GM18858 (cell line): ENCODE results near the gene LIPN.
"Not testable (repeated sequence)": the region's sequence is repeated elsewhere in the genome, so short reads cannot be mapped to it uniquely, and the experiment has no call there.

Experiments used
- ATAC-seq: cut with Tn5 transposase; IDR thresholded peaks from one replicate; pipeline ENCODE4 v1.9.1; 2021; ENCODE audit not compliant: unreplicated experiment

LIPN gene, protein sequence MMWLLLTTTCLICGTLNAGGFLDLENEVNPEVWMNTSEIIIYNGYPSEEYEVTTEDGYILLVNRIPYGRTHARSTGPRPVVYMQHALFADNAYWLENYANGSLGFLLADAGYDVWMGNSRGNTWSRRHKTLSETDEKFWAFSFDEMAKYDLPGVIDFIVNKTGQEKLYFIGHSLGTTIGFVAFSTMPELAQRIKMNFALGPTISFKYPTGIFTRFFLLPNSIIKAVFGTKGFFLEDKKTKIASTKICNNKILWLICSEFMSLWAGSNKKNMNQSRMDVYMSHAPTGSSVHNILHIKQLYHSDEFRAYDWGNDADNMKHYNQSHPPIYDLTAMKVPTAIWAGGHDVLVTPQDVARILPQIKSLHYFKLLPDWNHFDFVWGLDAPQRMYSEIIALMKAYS

DNA sequence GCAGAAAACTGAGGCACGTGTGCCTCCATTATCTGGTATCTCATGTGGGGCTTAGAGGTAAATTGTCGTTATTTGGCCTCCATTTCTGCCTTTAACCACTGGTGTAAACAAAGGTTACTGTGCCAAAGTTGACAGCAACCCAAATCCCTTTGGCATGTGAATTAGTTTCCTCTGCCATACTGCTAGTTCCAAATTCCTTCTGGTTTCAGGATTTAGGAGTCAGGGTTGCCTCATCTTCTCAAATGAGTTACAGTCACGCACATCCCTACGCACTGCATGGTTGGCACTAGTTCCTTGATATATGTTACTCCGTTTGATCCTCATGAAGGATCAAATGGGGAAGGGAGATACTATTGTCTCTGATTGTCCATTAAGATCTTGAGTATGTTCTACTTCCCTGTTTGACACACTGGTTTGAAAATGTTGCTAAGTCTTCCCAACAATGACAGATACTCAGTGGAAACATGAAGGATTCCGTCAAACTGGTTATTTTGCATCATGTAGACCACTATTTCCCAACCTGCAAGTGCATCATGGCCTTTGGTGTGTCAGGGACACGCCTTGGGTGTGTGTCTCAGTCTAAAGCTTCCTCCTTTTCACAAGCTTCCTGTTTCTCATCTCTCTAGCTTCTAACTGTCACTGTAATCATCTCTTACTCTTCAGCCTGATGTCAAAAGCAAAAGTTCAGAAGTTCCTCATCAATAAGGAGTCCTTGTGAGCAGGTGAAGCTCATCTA, at the start of gene LIPN:
TSS of gene LIPN (plus strand) at position 655 of the 736 bp plus-strand sequence. CDS start 1,386 bp downstream, outside the sequence.
- no peak for ATAC-seq

DNA sequence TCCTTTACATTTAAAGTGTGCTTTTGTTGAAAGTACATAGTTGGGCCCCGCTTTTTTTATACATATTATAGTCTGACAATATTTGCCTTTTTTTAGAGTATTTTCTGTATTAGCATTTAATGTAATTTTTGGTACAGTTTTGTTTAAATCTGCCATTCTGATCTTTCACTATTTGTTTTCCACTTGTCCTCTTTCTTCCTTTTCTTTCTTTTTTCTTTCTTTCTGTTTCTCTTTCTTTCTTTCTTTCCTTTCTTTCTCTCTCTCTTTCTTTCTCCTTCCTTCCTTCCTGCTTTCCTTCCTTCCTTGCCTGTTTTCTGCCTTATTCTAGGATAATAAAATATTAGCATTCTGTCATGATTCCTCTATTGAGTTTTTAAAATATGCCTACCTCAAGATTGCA, 44.3 kb upstream of the LIPN start:
- ATAC-seq, result no peak

DNA sequence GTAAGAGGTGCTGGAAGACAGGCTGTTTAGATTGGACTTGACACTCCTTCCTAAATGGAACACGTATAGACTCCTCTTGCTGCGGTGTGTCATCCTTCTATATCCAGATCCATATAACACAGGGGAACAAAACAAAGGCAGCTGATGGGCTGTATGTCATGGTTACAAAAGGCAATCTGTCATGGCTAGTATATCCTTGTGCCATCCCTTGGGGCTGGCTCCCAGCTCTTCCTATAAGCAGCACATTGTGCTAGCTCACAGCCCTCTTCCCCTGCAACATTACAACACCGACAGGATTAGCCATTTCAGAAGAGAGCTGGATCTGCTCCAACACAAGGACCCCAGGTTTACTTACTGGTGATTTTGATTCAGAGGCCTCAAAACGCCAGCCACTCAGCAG, 38.4 kb upstream of the LIPN start:
- no peak for ATAC-seq

DNA sequence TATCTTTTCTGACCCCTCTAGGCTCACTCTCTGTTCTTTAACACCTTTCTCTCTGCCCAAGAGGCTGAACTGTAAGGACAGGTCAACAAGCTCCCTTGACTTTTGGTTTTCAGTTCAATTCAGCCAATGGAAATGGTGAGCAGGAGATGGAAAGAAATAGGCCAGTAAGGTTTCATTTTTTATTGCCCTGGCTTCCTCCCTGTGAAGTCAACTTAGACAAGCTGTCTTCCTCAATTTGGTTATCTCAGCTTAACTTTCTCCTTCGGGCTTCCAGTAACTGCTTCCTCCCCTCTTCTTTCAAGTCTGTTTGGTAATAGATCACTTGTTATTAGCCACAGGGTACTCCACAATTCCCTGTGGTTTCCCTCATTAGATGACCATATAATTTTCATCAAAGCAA, 34.0 kb upstream of the LIPN start:
- ATAC-seq, result no peak

DNA sequence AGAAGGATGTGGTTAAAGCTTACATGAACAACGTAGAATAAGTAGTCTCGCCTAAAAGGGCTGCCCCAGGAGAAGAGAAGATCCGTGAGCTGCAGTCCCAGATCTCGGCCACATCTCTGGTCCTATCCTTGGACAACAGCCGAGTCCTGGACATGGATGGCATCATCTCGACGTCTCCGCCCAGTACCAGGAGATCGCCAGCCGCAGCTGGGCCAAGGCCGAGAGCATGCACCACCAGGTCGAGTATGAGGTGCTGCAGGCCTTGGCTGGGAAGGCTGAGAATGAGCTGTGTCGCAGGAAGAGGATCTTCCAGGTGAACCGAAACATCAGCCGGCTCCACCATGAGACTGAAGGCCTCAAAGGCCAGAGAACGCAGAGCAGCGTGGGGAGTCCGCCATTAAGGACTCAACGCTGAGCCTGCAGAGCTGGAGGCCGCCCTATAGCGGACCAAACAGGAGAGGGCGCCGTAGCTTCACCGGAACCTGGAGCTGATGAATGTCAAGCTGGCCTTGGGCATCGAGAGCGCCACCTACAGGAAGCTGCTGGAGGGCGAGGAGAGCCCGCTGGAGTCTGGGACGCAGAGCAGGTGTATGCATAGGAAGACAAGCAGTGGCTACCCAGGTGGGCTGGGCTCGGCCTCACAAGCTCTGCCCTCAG, 31.6 kb upstream of the LIPN start:
- ATAC-seq, result no peak

DNA sequence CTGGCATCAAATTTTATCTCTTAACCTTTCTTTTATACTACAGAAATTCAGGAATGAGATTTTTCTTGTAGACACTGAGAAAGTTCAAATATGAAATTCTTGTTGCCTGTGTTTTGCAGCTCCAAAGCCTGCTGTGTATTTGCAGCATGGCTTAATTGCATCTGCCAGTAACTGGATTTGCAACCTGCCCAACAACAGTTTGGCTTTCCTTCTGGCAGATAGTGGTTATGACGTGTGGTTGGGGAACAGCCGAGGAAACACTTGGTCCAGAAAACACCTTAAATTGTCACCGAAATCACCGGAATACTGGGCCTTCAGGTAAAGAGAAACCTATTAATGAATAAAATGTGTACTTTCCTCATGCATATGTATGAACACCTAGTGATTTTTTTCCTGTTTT, 29.0 kb upstream of the LIPN start:
- no peak for ATAC-seq

DNA sequence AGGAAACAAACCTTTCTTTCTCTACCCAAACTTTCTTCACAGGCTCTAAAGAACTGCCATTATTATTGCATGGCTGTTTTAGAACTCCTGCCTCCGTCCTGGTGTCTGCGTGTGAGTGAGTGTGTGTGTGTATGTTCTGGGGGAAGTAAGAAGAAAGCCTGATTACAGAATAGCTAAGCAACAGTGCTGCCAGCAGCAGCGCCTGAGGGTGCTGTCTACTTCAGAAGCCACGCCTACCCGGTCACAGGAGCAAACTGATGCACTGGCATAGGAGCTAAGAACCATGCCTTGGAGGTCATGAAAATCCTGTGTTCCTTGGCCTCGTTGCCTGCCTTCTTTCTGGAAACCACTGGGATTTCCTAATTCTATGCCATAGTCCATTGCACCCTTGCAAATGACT, 28.5 kb upstream of the LIPN start:
- ATAC-seq, result no peak

DNA sequence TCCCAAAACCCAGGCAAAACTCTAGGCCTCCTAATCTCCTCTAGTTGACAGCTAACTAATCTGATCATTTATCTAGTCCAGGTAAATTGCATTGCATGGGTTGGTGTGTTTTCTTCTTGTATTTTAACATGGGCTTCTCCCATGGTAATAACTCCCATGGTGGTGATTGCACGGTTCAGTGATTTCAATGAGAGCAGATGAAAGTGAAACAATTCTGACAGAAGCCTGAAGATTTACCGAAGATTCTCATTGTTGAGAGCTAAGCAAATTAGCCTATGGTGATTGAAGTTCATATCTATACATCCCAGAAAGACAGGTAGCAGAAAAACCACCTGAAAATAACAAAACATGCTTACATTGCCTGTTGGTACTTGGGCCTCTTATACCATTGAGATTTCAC, 26.6 kb upstream of the LIPN start:
- no peak for ATAC-seq

DNA sequence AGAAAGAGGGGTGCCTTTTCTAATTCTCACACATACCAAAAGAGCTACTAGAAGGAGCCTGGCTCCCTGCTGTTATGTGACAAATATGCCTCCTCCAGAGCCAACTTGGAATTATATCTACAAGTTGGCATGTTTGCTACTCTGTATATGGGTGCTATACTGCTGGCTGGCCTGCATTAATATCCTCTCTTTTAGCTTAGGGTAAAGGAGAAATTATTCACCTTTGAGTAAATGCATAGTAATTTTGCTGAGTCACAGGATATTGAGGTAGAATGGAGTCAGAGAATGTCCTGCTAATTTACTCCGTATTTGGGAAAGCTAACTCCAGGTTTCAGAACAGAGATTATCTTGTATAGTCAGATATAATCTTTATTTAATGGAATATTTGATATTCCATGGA, 24.2 kb upstream of the LIPN start:
- ATAC-seq, result no peak

DNA sequence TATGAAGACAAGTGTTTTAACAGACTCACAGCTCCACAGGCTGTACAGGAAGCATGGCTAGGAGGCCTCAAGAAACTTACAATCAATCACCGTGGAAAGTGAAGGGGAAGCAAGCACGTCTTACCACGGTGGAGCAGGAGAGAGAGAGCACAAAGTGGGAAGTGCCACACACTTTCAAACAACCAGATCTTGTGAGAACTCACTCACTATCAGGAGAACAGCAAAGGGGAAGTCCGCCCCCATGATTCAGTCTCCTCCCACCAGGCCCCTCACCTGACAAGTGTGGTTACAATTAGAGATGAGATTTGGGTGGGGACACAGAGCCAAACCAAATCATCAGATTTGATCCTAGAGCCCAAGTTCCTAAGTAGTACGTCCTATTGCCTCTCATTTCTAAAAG, 17.9 kb upstream of the LIPN start:
- ATAC-seq, result not testable (repeated sequence)

DNA sequence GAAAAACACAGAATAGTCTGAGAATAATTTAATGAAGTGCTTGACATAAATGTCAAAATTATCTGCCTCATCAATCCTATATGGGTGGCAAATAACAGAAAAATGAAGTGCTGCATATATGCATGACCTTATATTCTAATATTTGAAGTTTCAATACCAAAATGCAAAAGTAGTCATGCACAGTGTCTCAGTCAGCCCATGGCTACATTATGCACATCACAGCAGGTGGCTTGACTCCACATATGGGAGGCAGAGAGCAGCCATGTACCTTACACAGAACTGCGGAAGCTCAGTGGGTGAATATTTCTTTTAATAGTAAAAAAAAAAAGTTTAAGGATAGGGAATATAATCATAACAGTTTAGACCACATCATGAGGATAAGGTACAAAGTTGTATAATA, 17.4 kb upstream of the LIPN start:
- ATAC-seq, result no peak

DNA sequence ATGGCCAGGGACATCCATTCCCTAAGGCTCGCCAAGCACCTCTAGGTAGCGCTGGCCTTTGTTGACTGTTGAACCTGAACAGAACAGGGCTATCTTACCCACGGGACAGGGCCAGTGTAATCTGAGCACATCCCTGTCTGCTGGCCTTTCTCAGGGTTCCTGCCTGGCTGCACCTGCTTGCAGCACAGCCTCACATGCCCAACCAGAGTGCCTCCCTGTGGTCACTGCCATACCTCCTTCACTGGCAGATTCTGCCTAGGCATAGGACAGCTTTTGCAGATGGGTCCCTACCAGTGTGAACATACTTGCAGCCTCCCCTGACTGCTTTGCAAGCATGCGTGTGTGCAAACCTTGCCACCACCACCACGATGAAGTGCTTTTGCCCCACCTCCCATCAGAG, 15.8 kb upstream of the LIPN start:
- ATAC-seq, result no peak

DNA sequence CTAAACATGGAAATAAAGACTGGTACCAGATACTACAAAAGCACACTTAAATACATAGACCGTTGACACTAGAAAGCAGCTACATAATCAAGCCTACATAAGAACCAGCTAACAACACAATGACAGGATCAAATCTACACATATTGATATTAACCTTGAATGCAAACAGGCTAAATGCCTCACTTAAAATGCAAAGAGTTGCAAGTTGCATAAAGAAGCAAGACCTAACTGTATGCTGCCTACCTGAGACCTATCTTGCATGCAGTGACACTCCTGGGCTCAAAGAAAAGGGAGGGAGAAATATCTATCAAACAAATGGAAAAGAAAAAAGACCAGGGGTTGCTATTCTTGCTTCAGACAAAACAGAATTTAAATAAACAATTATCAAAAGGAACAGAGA, 14.2 kb upstream of the LIPN start:
- no peak for ATAC-seq

DNA sequence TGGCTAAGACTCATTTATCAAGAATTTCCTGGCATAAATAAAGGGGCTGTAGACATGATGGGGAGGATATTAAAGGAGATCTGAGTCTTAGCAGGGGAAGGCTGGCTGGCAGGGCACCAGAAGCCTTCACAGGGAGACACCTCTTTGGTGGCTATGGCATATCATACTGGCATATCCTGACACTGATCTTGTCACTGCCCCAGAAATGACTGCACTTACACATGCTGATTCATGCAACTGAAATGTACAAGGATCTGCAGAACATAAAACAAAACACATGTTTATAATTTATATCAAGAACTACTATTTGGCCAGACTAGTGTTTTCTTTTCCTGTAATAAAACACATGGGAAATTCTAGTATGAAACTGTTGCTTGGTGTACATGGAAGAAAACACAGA, 5.5 kb upstream of the LIPN start:
- ATAC-seq, result no peak

DNA sequence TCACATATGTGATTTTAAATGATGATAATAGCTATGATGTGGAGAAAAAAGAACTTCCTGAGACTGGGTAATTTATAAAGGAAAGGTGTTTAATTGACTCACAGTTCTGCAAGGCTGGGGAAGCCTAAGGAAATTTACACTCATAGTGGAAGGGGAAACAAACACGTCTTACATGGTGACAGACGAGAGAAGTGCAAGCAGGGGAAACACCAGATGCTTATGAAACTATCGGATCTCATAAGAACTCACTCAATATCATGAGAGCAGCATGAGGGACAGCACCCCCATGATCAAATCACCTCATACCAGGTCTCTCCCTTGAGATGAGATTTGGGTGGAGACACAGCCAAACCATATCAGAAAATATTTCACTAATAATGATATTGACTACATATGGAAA, 4.1 kb upstream of the LIPN start:
- ATAC-seq, result peak; percentile 84

DNA sequence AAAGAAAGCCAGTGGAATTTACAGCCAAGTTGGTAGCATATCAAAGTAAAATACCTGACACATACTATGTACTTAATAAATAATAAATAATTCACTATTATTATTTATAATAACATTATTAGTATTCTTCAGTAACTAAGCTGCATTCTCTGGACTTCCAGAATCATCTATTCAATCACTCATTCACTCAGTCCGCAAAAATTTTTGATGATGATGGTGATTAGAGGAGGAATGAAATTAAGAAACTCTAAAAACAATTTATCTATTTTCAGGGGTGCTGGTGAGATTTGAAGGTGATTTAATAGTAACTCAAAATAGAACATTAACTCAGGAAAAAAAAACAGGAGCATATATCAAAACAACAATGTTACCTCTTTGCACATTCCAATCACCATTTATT, 3.2 kb upstream of the LIPN start:
- ATAC-seq, result no peak

DNA sequence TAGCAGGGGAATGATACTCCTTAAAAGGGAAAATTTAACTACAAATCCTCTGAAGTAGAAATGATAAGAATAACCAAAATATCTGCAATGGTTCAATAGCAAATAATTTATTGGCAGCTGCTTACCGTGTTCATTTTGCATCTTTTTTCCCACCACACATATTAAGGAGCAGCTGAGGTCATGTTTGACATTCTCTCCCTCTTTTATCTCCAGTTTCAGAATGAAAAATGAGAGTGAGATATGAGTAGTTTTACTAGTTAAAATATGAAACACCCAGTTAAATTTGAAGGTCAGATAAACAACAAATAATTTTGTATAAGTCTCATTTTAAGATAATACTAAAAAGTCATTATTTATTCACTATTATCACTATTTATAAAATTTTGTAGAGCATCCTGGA, 3.1 kb downstream of the LIPN start:
- no peak for ATAC-seq

DNA sequence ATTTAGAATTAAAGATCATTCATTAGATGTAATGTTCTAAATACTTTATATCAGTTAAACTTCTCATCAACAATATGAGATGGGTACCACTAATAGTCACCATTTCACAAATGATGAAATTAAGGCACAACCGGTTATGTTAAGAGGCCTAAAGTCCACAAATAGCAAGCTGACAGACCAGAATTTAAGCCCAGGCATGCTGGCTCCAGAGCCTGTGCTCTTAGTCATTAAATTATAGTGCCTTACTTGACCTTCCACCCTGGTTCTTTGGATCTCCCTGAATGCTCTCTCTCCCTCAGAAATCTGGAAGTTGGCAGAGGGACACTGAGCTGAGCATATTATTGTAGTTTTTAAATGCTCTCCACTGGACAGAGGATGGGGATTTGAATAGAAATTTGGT, 3.6 kb downstream of the LIPN start:
- ATAC-seq, result no peak

DNA sequence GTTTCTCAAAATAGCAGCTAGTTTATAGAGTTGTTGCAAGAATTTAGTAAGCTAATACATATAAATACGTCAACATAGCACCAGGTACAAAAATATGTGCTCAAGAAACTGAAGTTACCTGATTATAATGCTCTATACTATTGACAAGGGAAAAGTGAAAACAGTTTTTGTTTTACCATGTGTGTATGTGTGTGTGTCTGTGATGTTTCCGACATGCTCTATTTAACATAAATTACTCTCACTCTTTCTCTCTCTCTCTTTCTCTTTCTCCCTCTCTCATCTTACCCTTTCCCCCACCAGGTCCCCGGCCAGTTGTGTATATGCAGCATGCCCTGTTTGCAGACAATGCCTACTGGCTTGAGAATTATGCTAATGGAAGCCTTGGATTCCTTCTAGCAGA, 4.3 kb downstream of the LIPN start:
- ATAC-seq, result no peak

DNA sequence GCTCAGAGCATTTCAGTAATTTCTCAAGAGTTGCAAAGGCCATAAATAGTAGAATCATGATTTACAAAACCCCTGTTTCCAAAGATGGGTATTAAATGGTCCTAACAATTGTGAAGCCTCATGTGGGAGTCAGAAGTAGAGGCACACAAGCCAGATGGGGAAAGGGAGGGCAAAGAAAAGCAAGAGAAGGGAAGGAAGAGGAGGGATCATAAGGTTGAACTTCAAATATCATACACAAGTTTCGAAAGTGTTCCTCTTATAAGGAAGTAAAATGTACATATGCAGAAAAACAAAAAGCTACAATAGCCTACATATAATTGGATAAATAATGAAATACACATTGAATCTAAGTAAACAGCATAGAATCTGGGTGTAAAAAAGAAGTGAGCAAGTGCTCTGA, 6.0 kb downstream of the LIPN start:
- no peak for ATAC-seq

DNA sequence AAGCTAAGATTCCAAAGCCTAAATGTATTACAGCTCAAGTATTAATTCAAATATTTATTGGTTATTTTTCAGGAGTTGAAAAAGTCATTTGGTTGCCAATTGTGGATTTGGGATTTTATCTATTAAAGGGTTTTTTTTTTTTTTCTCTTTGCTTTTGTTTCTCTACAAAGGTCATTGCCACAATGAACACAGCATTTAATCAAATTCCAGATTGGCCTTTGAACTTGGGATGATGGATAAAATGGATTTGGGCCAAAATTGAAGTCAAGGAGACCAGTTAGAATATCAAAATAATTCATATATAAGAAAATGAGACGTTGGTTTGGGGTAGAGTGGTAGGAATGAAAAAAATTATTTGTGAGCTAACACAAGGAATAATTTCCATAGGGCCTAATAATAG, 9.6 kb downstream of the LIPN start:
- ATAC-seq, result no peak

DNA sequence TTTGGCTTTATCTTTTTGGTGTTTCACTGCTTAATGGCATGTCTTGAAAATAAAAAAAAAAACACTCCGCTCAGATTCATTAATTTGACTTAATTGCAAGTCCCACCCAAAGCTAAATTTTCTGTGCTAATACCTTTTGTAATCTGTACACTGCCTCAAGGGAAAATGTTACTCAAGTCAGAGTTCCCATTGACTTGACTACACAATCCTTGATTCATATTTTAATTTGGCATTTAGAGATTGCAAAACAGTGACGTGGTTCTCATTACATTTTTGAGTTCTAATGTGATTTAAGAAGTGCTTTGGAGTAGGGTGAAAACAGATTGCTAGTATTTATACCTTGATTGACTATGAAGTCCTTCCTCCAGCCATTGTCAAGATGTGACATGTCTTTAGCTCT, 21.4 kb downstream of the LIPN start:
- ATAC-seq, result no peak
